HG03439 (cell line): ENCODE measurements around the gene LRRN4CL.
A peak's percentile ranks its signal among the peaks of the same experiment; 100 is the strongest.
"Not testable (repeated sequence)": the region's sequence is repeated elsewhere in the genome, so short reads cannot be mapped to it uniquely, and the experiment has no call there.

Experiments
- ATAC-seq: cut with Tn5 transposase; IDR thresholded peaks from one replicate; pipeline ENCODE4 v1.9.1; 2021; ENCODE audit warnings: mild to moderate bottlenecking, moderate library complexity; ENCODE audit not compliant: unreplicated experiment

The LRRN4CL gene

DNA sequence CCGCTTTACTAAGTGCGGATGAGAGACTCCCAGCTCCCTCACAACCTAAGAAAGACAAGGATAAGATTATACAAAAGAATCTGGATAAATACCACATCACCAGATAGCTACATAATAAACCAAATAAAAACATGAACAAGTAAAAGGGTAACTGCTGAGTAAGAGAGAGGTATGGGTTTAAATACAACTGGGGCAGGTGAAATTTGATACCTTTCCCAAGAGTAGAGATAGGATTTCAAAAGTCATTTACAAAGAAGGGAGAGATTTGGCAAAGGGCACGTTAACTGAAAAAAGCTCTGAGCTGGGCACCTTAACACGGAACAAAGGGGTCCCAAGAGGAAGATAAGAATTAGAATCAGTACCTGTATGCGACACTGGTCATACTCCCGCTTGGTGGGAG is 12.2 kb downstream of the LRRN4CL start:
- ATAC-seq = no peak

GRCh38 chr11:62676698-62677097 is 12.6 kb downstream of the LRRN4CL start:
- no peak for ATAC-seq

DNA sequence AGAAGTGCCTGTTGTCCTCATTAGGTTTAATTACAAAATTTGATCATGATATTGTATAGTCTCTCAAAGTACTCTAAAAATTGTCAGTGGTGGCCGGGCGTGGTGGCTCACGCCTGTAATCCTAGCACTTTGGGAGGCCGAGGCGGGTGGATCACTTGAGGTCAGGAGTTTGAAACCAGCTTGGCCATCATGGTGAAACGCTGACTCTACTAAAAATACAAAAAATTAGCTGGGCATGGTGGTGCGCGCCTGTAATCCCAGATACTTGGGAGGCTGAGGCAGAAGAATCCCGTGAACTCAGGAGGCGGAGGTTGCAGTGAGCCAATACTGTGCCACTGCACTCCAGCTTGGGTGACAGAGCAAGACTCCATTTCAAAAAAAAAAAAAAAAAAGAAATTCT is 13.9 kb downstream of the LRRN4CL start:
- ATAC-seq = not testable (repeated sequence)

DNA sequence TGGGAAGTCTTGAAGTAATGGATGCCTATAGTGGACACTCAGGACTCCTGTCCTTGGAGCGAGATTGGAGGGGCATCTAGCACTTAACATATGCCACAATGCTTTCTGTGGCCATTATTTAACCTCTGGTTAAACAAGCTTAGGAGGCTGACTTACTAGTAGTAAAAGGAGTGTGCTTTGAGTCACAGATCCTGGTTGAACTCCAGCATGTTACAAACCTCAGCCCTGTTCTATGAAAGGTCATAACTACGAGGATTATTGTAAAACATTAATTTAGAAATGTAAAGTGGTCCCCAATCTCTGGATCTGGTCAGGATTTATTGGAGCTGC is 16.2 kb downstream of the LRRN4CL start:
- ATAC-seq = no peak

DNA sequence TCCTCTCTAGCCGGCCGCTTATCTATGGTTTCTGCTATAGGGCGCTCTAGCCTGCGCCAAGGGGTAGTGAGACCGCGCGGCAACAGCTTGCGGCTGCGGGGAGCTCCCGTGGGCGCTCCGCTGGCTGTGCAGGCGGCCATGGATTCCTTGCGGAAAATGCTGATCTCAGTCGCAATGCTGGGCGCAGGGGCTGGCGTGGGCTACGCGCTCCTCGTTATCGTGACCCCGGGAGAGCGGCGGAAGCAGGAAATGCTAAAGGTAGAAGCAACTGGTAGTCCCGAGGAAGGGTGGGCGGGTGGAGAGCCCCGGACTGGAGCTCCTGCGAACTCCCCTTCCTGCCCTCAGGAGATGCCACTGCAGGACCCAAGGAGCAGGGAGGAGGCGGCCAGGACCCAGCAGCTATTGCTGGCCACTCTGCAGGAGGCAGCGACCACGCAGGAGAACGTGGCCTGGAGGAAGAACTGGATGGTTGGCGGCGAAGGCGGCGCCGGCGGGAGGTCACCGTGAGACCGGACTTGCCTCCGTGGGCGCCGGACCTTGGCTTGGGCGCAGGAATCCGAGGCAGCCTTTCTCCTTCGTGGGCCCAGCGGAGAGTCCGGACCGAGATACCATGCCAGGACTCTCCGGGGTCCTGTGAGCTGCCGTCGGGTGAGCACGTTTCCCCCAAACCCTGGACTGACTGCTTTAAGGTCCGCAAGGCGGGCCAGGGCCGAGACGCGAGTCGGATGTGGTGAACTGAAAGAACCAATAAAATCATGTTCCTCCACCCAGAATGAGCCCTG is 17.5 kb downstream of the LRRN4CL start, which contains the start of the genes LBHD1 and UQCC3:
Gene LBHD1 (minus strand): TSS at position 660 of the 782 bp plus-strand sequence. CDS start 2,236 bp downstream, outside the sequence.
Gene UQCC3 (plus strand): TSS at position 66 of the 782 bp plus-strand sequence. CDS start 73 bp downstream, at position 139.
- peak; percentile 50 for ATAC-seq

DNA sequence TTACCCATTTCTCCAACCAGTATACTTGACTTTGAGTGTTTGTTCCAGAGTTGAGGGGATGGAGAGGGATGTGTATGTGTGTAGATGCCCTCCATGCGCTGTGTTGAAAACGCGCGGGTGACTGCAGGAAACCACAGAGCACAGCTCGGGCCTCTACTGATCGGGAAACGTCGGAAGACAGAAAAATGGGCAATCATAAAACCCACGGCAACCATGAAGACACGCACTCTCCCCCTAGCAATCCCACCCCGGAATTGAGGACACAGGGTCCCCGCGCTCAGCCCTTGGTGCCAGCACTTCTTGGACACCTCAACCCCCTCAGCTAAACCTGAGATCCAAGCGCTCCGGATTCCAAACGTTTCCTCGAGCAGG is 18.1 kb downstream of the LRRN4CL start:
- peak; percentile 6 for ATAC-seq

DNA sequence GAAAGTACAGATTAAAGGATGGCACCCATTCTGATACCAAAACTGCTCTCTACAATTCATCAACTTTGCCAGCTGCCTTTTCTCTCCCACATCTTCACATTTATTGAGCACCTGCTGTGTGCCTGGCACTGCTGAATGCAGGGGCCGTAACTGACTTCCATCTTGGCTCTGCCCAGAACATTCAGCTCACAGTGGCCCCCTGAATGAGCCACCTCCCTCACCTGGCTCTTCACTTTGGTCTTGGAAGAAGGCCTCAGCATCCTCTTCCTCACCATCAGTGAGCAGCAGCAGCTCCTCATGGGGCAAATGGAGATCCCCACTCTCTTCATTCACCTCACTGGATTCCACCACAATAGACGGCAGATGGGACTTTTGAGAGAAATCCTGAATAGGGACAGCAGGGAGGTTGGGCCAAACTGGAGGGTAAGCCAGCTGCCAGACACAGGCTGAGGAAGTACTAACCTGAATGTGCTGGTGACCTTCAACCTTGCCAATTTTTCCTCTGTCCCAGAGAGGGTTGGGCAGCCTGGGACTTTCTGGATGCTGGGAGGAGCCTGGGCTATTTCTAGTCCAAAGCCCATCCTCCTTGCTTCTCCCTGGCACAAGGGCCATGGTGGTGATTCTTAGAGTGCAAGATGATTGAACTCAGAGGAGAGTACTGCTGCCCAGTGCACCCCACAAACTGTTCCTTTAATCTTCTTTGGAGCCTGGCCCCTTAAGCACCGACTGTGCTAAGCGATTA is 19.7 kb downstream of the LRRN4CL start:
- ATAC-seq = no peak

GRCh38 chr11:62667460-62667859 is 21.9 kb downstream of the LRRN4CL start:
- ATAC-seq = no peak

GRCh38 chr11:62666259-62666926 is 22.9 kb downstream of the LRRN4CL start:
- no peak for ATAC-seq

DNA sequence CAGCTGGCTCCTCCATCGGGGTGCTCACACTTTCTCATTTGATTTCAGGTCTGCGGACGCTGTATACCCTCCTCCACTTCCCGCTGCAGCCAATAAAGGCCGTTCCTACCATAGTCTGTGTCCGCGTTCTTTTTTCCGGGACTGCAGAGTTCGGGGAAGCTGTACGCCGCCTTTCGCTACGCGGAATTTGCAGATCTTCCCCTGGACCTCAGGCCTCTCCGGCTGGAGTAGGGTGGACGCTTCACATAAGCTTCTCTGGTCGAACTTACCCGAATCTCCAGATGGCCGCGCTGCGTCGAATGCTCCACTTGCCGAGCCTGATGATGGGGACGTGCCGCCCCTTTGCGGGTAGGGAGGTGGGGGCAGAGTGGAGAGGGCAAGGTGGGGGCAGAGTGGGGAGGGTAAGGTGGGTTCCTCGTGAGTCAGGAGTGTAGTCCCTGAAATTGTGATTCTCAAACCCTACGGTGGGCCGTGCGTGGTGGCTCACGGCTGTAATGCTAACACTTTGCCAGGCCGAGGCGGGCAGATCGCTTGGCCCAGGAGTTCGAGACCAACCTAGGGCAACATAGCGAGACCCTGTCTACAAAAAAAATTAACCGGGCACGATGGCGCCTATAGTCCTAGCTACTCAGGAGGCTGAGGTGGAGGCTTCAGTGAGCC is 23.6 kb downstream of the LRRN4CL start:
- peak; percentile 25 for ATAC-seq

DNA sequence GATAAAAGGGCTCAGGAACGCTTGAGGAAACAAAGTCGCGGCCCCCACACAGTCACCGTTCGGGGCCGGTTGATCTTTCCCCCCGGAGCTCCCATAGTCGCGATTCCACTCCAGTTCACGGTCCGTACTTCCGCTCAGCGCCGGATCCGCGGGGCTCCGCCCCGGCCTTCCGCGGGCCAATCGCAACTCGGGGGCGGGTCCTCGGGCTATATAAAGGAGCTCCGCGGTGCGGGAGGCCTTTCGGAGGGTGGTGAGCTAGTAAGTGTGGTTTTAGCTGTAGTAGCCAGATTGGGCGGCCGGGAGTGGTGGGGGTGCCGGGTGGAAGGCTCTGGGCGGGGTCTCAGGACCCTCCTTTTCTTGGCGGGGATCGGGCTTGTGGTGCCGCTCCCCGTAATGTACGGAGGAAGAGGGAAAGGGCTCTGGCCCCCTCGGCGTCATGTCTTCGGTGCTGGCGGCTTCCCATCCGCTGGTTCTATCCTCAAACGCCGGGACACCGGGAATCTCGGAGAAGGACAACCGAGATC is 24.2 kb downstream of the LRRN4CL start, which contains the start of the genes C11orf98 and CSKMT:
Gene C11orf98 (minus strand): TSS at position 136 of the 524 bp plus-strand sequence. CDS start 41 bp downstream, at position 95.
Gene CSKMT (plus strand): TSS at position 238 of the 524 bp plus-strand sequence. CDS start 568 bp downstream, outside the sequence.
- ATAC-seq = peak; percentile 81

- peak; percentile 28 for ATAC-seq
These were observed 24.8 kb downstream of the LRRN4CL start for GRCh38 chr11:62664405-62665074.

- no peak for ATAC-seq
These were observed 32.4 kb downstream of the LRRN4CL start for GRCh38 chr11:62656796-62657429.

DNA sequence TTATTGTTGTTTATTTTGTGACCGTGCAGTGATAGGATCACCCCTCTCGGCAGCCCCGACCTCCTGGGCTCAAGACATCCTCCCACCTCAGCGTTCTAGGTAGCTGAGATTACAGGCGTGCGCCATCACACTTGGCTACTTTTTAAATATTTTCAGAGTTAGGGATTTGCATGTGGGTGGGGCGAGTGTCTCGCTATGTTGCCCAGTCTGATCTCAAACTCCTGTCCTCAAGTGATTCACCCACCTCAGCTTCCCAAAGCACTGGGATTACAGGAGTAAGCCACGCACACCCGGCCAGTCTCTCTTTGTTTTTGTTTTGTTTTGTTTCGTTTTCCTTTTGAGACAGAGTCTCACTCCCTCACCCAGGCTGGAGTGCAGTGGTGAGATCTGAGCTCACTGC is 35.0 kb downstream of the LRRN4CL start:
- ATAC-seq = no peak

DNA sequence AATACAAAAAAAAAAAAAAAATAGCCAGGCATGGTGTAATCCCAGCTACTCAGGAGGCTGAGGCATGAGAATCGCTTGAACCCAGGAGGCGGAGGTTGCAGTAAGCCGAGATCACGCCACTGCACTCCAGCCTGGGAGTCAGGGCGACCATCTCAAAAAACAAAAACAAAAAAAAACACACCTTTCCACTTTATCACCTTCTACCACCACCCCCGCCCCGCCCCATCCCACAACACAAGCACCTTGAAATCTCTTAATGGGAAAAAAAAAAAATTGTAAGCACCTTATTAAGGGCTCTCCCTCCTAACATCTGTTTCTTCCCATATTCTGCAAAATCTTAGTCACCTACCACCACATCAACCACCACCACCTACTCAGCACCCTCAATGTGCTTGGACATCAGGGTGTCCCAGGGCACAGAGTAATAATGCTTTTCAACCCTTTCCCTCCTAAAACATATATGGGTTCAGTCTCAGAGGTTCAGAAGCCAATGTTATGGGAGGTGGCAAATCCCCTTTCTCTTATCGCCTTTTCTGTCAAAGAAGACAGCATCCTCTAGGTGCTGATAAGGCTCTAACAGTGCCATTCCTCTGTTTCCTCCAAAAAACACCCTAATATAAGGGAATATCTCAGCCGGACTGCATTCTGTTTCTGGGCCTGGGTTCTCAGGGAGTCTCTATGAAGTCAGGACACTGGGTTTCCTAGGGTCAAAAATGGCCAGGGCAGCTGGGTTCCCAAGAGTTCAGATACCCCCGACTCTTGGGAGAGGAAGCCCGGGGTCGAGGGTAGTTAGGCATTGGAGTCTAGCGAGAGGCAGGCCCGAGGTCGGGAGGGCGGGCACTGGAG is 36.9 kb downstream of the LRRN4CL start:
- ATAC-seq = peak; percentile 22

GRCh38 chr11:62650283-62650682 is 39.0 kb downstream of the LRRN4CL start:
- ATAC-seq = not testable (repeated sequence)

GRCh38 chr11:62649486-62649885 is 39.8 kb downstream of the LRRN4CL start:
- ATAC-seq = no peak

DNA sequence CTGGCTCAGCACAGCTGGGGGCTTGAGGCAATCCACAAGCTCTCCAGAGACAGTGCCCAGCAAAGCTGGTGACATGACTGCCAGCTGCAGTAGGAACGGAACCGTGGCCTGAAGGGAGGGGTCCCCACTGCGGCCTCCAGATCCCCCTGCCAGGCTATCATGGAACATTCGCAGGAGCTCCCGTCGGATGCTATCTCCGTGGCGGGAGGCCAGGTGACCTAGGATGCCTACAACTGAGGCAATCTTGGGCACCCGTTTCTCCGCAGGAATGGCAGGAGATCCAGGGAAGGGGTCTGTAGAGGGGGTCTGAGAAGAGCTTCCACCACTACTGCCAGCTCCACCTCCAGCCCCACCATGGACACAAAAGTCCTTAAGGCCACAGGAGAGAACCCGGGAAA is 40.4 kb downstream of the LRRN4CL start:
- no peak for ATAC-seq
